Trophoblast cell (in vitro differentiated cells and primary cell): ENCODE data around the gene PLCG1.
"Not testable (repeated sequence)": the region's sequence is repeated elsewhere in the genome, so short reads cannot be mapped to it uniquely, and the experiment has no call there.

Experiments
- DNase-seq, 2 donors: peaks; one replicate each; pipeline ENCODE4 v3.0.0-alpha.2; 2016
- H2AFZ ChIP-seq: 2 replicates; pipeline ENCODE4 v1.6.1; 2013; ENCODE audit warnings: low read length, moderate library complexity, mild to moderate bottlenecking; ENCODE audit not compliant: insufficient read depth, poor library complexity
- H2AK5ac ChIP-seq: 2 replicates; pipeline ENCODE4 v1.6.1; 2013; ENCODE audit warnings: mild to moderate bottlenecking, low read length
- H2BK120ac ChIP-seq: 2 replicates; pipeline ENCODE4 v1.6.1; 2013; ENCODE audit warnings: low read length, mild to moderate bottlenecking, moderate library complexity; ENCODE audit not compliant: insufficient read depth, poor library complexity
- H2BK12ac ChIP-seq: 2 replicates; pipeline ENCODE4 v1.6.1; 2013; ENCODE audit warnings: mild to moderate bottlenecking, low read length, moderate library complexity
- H2BK5ac ChIP-seq: 2 replicates; pipeline ENCODE4 v1.6.1; 2013; ENCODE audit warnings: low read length, low read depth, moderate library complexity, mild to moderate bottlenecking; ENCODE audit not compliant: poor library complexity
- H3K14ac ChIP-seq: 2 replicates; pipeline ENCODE4 v1.6.1; 2013; ENCODE audit warnings: mild to moderate bottlenecking, low read length
- H3K18ac ChIP-seq: 2 replicates; pipeline ENCODE4 v1.6.1; 2013; ENCODE audit warnings: mild to moderate bottlenecking, low read length
- H3K23ac ChIP-seq: 2 replicates; pipeline ENCODE4 v1.6.1; 2013; ENCODE audit warnings: low read length
- H3K27ac ChIP-seq: 2 replicates; pipeline ENCODE4 v1.5.1; 2013; ENCODE audit warnings: low read depth, mild to moderate bottlenecking, inconsistent platforms, low read length, moderate library complexity
- H3K27me3 ChIP-seq: 2 replicates; pipeline ENCODE4 v1.6.1; 2013; ENCODE audit warnings: inconsistent platforms, mild to moderate bottlenecking, low read length, moderate library complexity; ENCODE audit not compliant: insufficient read depth
- H3K36me3 ChIP-seq, 2 experiments: 1 replicate in 1 of 2; 2 replicates in 1 of 2; pipeline ENCODE4 v1.6.1; 2013; ENCODE audit warnings: low read length in 2 of 2, mild to moderate bottlenecking in 2 of 2, moderate library complexity in 1 of 2; ENCODE audit not compliant: insufficient read depth in 2 of 2, control insufficient read depth in 1 of 2
- H3K4ac ChIP-seq: 2 replicates; pipeline ENCODE4 v1.6.1; 2013; ENCODE audit warnings: low read depth, mild to moderate bottlenecking, low read length, moderate library complexity
- H3K4me1 ChIP-seq, 2 experiments: 1 replicate in 1 of 2; 2 replicates in 1 of 2; pipeline ENCODE4 v1.6.1; 2013; ENCODE audit warnings: low read length in 2 of 2, mild to moderate bottlenecking in 2 of 2, moderate library complexity in 1 of 2; ENCODE audit not compliant: insufficient read depth in 2 of 2, control insufficient read depth in 1 of 2
- H3K4me2 ChIP-seq: 2 replicates; pipeline ENCODE4 v1.6.1; 2013; ENCODE audit warnings: inconsistent platforms, mild to moderate bottlenecking, low read length, moderate library complexity
- H3K4me3 ChIP-seq: 2 replicates; pipeline ENCODE4 v1.5.1; 2013; ENCODE audit warnings: mild to moderate bottlenecking, low read depth, low read length, inconsistent platforms
- H3K79me1 ChIP-seq: one replicate; pipeline ENCODE4 v1.6.1; 2013; ENCODE audit warnings: low read length
- H3K79me2 ChIP-seq: 2 replicates; pipeline ENCODE4 v1.6.1; 2013; ENCODE audit warnings: low read length, mild to moderate bottlenecking; ENCODE audit not compliant: control insufficient read depth, insufficient read depth, poor library complexity
- H3K9ac ChIP-seq: 2 replicates; pipeline ENCODE4 v1.6.1; 2013; ENCODE audit warnings: mild to moderate bottlenecking, low read length
- H3K9me3 ChIP-seq: 2 replicates; pipeline ENCODE4 v1.6.1; 2013; ENCODE audit warnings: low read depth, mild to moderate bottlenecking, control low read depth, inconsistent platforms, low read length; ENCODE audit not compliant: insufficient read depth
- H4K12ac ChIP-seq: 2 replicates; pipeline ENCODE4 v1.6.1; 2013; ENCODE audit warnings: low read depth, mild to moderate bottlenecking, low read length, moderate library complexity
- H4K8ac ChIP-seq: 2 replicates; pipeline ENCODE4 v1.6.1; 2013; ENCODE audit warnings: low read depth, mild to moderate bottlenecking, low read length, moderate library complexity
- H4K91ac ChIP-seq: one replicate; pipeline ENCODE4 v1.6.1; 2013; ENCODE audit warnings: low read depth, mild to moderate bottlenecking, low read length, moderate library complexity
- WGBS: extraction: QIAGEN DNeasy Blood & Tissue Kit; methylation state at CpG from one replicate; pipeline ENCODE4 v1.1.7; 2013; ENCODE audit warnings: missing lambda C conversion rate; ENCODE audit not compliant: insufficient read length, insufficient coverage; ENCODE audit errors: extremely low coverage; 5-methylcytosine and 5-hydroxymethylcytosine counted together

The PLCG1 gene

DNA sequence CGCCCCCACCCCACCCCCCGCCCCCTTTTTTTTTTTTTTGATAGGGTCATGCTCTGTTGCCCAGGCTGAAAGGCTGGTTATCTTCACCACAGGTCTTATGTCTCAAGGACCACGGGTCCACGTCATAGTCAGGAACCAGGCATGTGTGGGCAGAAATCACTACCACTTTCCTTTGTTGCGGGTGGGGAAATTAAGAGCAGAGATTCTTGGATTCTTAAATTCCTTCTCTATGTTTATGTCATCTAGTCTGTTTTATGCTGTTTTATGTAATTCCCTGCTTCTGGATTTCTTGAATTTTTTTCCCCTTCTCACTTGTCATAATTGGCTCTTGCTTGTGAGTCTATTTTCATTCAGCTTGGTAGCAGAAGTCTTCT lies 25.8 kb upstream of the PLCG1 start:
- H3K36me3 ChIP-seq, result peaks cover 32 to 50% of the 10 kb centered on the region in 2 experiments
- no peak overlapping the region for H2BK12ac ChIP-seq
- H3K27ac ChIP-seq, result no peak overlapping the region
- no peaks in the 10 kb centered on the region for H3K79me2 ChIP-seq
- no peak overlapping the region for H2AK5ac ChIP-seq
- no peak overlapping the region for H4K8ac ChIP-seq
- no peak overlapping the region for H3K4me2 ChIP-seq
- H3K14ac ChIP-seq, result no peak overlapping the region
- H3K4me1 ChIP-seq, result peaks cover 3 to 6% of the 10 kb centered on the region in 2 experiments
- WGBS, result no CpG with 5 or more reads among the region's 5 CpGs
- H4K91ac ChIP-seq, result no peak overlapping the region
- no peak overlapping the region for H4K12ac ChIP-seq
- no peak overlapping the region for H2AFZ ChIP-seq
- no peaks in the 10 kb centered on the region for H3K79me1 ChIP-seq
- DNase-seq, result peak in 1 of 2 donors; percentile 22
- H2BK5ac ChIP-seq, result no peak overlapping the region
- no peak overlapping the region for H3K18ac ChIP-seq
- no peak overlapping the region for H3K9ac ChIP-seq
- no peak overlapping the region for H3K23ac ChIP-seq
- H3K9me3 ChIP-seq, result no peaks in the 10 kb centered on the region
- H3K4ac ChIP-seq, result no peak overlapping the region
- H2BK120ac ChIP-seq, result no peak overlapping the region
- H3K27me3 ChIP-seq, result no peaks in the 10 kb centered on the region
- H3K4me3 ChIP-seq, result no peak overlapping the region

DNA sequence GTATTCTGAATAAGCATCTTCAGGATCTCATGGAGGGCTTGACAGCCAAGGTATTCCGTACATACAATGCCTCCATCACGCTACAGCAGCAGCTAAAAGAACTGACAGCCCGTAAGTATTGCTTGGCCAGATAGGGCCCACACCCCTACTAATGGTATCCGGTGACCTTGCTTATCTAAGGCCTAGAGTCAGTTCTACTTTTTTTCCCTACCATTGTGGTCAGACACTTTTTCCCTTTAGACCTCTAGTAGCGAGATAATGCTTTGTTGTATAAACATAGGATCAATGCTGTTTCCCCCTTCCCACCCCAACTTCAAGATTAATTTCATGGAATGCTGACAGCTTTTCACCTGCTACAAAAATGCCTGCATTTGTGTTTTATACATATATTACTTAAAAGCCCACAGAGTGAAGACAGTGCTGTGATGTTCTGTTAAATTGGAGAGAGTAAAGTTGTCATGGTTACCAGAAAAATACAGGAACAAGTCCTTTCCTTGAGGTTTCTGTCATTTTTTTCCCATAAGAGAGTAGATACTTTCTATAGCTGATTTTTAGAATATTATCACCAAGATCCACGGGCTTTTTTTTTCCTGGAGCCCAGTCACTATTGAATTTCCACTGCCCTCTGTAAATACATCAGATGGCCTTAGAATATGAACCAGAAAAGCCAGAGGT lies 20.9 kb upstream of the PLCG1 start:
- no CpG with 5 or more reads among the region's 6 CpGs for WGBS
- Histone ChIP-seq H3K23ac (no peak overlapping the region), H3K14ac (no peak overlapping the region), H3K18ac (no peak overlapping the region), H2AK5ac (no peak overlapping the region), H2BK5ac (no peak overlapping the region), H3K79me2 (no peaks in the 10 kb centered on the region), H3K9me3 (no peaks in the 10 kb centered on the region), H4K91ac (no peak overlapping the region), H3K27me3 (no peaks in the 10 kb centered on the region), H2BK120ac (no peak overlapping the region), H3K36me3 (peaks cover 35 to 63% of the 10 kb centered on the region in 2 experiments), H2BK12ac (no peak overlapping the region), H3K9ac (no peak overlapping the region), H3K4me3 (no peak overlapping the region), H3K79me1 (no peaks in the 10 kb centered on the region), H2AFZ (no peak overlapping the region), H4K8ac (no peak overlapping the region), H4K12ac (no peak overlapping the region), H3K27ac (no peak overlapping the region), H3K4me1 (no peaks in the 10 kb centered on the region), H3K4me2 (no peak overlapping the region), H3K4ac (no peak overlapping the region)
- DNase-seq, result no peak

DNA sequence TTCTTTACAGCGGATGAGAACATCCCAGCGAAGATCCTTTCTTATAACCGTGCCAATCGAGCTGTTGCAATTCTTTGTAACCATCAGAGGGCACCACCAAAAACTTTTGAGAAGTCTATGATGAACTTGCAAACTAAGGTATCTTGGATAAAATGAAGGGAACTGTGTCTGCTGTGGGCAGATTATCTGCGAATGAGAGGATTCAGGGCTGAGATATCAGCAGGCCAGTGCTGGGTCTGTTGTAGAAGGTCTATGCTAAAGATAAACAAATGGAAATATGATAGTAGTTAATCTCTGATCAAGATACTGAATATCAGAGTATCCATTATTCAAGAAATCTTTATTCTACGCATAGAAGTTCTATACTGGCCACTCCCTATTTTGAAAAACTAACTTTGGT lies 19.2 kb upstream of the PLCG1 start:
- not testable (repeated sequence) for H4K12ac ChIP-seq
- WGBS, result no CpG with 5 or more reads among the region's 6 CpGs

DNA sequence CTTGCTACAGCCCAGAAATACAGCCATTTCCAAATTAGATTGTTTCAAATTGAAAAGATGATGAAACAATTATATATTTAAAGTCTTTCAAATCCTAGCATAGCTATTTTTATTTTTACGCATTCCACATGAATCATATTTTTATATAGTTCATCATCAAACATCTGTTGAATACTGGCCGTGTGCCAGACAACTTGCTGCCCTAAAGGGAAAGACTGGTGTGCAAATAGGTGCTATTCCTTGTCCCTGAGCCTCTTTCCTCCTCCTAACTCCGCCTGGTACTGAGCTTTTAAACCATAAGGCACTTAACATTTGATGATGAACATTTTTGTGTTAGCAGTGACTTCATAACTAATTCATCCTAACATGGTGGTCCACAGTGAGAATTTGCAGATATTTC lies 18.7 kb upstream of the PLCG1 start:
- Histone ChIP-seq H3K36me3 (peaks cover 33 to 68% of the 10 kb centered on the region in 2 experiments), H3K27me3 (no peaks in the 10 kb centered on the region), H4K8ac (no peak overlapping the region), H3K23ac (no peak overlapping the region), H3K27ac (no peak overlapping the region), H3K4ac (no peak overlapping the region), H3K79me2 (no peaks in the 10 kb centered on the region), H2AFZ (no peak overlapping the region), H3K4me3 (no peak overlapping the region), H3K14ac (no peak overlapping the region), H3K4me2 (no peak overlapping the region), H2BK5ac (no peak overlapping the region), H3K4me1 (no peaks in the 10 kb centered on the region), H2BK12ac (no peak overlapping the region), H2BK120ac (no peak overlapping the region), H4K12ac (no peak overlapping the region), H3K9me3 (no peaks in the 10 kb centered on the region), H3K9ac (no peak overlapping the region), H4K91ac (no peak overlapping the region), H3K79me1 (no peaks in the 10 kb centered on the region), H3K18ac (no peak overlapping the region), H2AK5ac (no peak overlapping the region)
- no CpG with 5 or more reads among the region's 3 CpGs for WGBS
- DNase-seq, result no peak

More for the DNA sequence above, 19.2 kb upstream of the PLCG1 start:
- not testable (repeated sequence) for H3K4me3 ChIP-seq, H2BK120ac ChIP-seq, H4K8ac ChIP-seq, H3K4ac ChIP-seq, DNase-seq, H3K23ac ChIP-seq, H3K79me2 ChIP-seq, H2AFZ ChIP-seq, H3K4me2 ChIP-seq, H3K27ac ChIP-seq, H3K9me3 ChIP-seq, H2BK12ac ChIP-seq, H2AK5ac ChIP-seq, H3K79me1 ChIP-seq, H4K91ac ChIP-seq, H3K14ac ChIP-seq, H3K9ac ChIP-seq, H3K27me3 ChIP-seq, H2BK5ac ChIP-seq, H3K4me1 ChIP-seq, H3K18ac ChIP-seq
- peaks cover 35 to 70% of the 10 kb centered on the region in 2 experiments for H3K36me3 ChIP-seq
